ENCODE measurements around the gene SLC6A13.

The SLC6A13 gene

GRCh38 chr12:213527-213932 lies 49.1 kb downstream of the SLC6A13 start:
- DNase-seq: no peak

- no peak for DNase-seq
These were observed 49.7 kb downstream of the SLC6A13 start for GRCh38 chr12:212715-213526.

GRCh38 chr12:212415-212714 lies 50.3 kb downstream of the SLC6A13 start:
- DNase-seq: no peak

- no peak for DNase-seq
These were observed 50.8 kb downstream of the SLC6A13 start for GRCh38 chr12:211639-212414.

- no peak for DNase-seq
These were observed 51.5 kb downstream of the SLC6A13 start for GRCh38 chr12:211142-211465.

GRCh38 chr12:210277-211141 lies 52.1 kb downstream of the SLC6A13 start:
- DNase-seq: no peak

- DNase-seq: no peak
These were observed 52.8 kb downstream of the SLC6A13 start for GRCh38 chr12:209851-210250.

GRCh38 chr12:209246-209645 lies 53.4 kb downstream of the SLC6A13 start:
- no peak for DNase-seq

- no peak for DNase-seq
These were observed 53.8 kb downstream of the SLC6A13 start for GRCh38 chr12:208813-209212.

GRCh38 chr12:207804-208203 lies 54.8 kb downstream of the SLC6A13 start:
- DNase-seq: no peak

GRCh38 chr12:206746-207440 lies 55.7 kb downstream of the SLC6A13 start:
- DNase-seq: no peak

GRCh38 chr12:205026-205425 lies 57.6 kb downstream of the SLC6A13 start:
- DNase-seq: no peak

- no peak for DNase-seq
These were observed 58.4 kb downstream of the SLC6A13 start for GRCh38 chr12:204261-204678.

GRCh38 chr12:203462-204260 lies 59.0 kb downstream of the SLC6A13 start:
- no peak for DNase-seq

GRCh38 chr12:203074-203461 lies 59.6 kb downstream of the SLC6A13 start:
- no peak for DNase-seq

GRCh38 chr12:202081-202731 lies 60.4 kb downstream of the SLC6A13 start:
- no peak for DNase-seq

GRCh38 chr12:201361-201760 lies 61.3 kb downstream of the SLC6A13 start:
- no peak for DNase-seq

GRCh38 chr12:198705-199104 lies 63.9 kb downstream of the SLC6A13 start:
- DNase-seq: no peak

GRCh38 chr12:197911-198695 lies 64.5 kb downstream of the SLC6A13 start:
- DNase-seq: no peak

GRCh38 chr12:197347-197746 lies 65.3 kb downstream of the SLC6A13 start:
- no peak for DNase-seq

GRCh38 chr12:196436-196835 lies 66.2 kb downstream of the SLC6A13 start:
- no peak for DNase-seq

All from EL (cell line).